HEK293 (cell line): ENCODE data around the gene NTNG1.

ENCODE experiments used
- GLI4 ChIP-seq: fragments of 450-650 bp; formaldehyde crosslinking; IDR thresholded peaks from 2 replicates; pipeline ENCODE4 v1.5.1; 2016; ENCODE audit warnings: missing biosample characterization, missing genetic modification characterization
- RBAK ChIP-seq: fragments of 450-650 bp; formaldehyde crosslinking; IDR thresholded peaks from 2 replicates; pipeline ENCODE4 v1.5.1; 2016; ENCODE audit warnings: missing biosample characterization, missing genetic modification characterization
- YY1 ChIP-seq: fragments of 450-650 bp; formaldehyde crosslinking; IDR thresholded peaks from 2 replicates; pipeline ENCODE4 v1.5.1; 2018; ENCODE audit warnings: missing biosample characterization, missing genetic modification characterization
- ZNF121 ChIP-seq: fragments of 450-650 bp; formaldehyde crosslinking; IDR thresholded peaks from 2 replicates; pipeline ENCODE4 v1.5.1; 2016; ENCODE audit warnings: missing biosample characterization, missing genetic modification characterization
- ZNF146 ChIP-seq: fragments of 450-650 bp; formaldehyde crosslinking; IDR thresholded peaks from 2 replicates; pipeline ENCODE4 v1.5.1; 2016; ENCODE audit warnings: missing biosample characterization, missing genetic modification characterization
- ZNF416 ChIP-seq: fragments of 450-650 bp; formaldehyde crosslinking; IDR thresholded peaks from 2 replicates; pipeline ENCODE4 v1.5.1; 2016; ENCODE audit warnings: missing biosample characterization, missing genetic modification characterization
- ZNF664 ChIP-seq: fragments of 450-650 bp; formaldehyde crosslinking; IDR thresholded peaks from 2 replicates; pipeline ENCODE4 v1.5.1; 2016; ENCODE audit warnings: missing biosample characterization, missing genetic modification characterization
- TF ChIP-seq, protein P1 (sequence below): fragments of 450-650 bp; formaldehyde crosslinking; IDR thresholded peaks from 2 replicates; pipeline ENCODE4 v1.5.1; 2016; ENCODE audit warnings: missing biosample characterization, missing genetic modification characterization
- TF ChIP-seq, protein P2 (sequence below): fragments of 450-650 bp; formaldehyde crosslinking; optimal IDR thresholded peaks from 2 replicates; pipeline ENCODE3; 2016; ENCODE audit warnings: missing biosample characterization, mild to moderate bottlenecking, missing genetic modification characterization

GRCh38 chr1:107232426-107232825 lies 91.6 kb downstream of the NTNG1 start:
- TF ChIP-seq GLI4 (no peak), YY1 (tag by site-specific recombination) (no peak), ZNF416 (tag by site-specific recombination) (no peak), RBAK (no peak), ZNF146 (tag by site-specific recombination) (no peak), ZNF121 (no peak), ZNF664 (tag by site-specific recombination) (no peak)
- TF ChIP-seq, protein P1, sequence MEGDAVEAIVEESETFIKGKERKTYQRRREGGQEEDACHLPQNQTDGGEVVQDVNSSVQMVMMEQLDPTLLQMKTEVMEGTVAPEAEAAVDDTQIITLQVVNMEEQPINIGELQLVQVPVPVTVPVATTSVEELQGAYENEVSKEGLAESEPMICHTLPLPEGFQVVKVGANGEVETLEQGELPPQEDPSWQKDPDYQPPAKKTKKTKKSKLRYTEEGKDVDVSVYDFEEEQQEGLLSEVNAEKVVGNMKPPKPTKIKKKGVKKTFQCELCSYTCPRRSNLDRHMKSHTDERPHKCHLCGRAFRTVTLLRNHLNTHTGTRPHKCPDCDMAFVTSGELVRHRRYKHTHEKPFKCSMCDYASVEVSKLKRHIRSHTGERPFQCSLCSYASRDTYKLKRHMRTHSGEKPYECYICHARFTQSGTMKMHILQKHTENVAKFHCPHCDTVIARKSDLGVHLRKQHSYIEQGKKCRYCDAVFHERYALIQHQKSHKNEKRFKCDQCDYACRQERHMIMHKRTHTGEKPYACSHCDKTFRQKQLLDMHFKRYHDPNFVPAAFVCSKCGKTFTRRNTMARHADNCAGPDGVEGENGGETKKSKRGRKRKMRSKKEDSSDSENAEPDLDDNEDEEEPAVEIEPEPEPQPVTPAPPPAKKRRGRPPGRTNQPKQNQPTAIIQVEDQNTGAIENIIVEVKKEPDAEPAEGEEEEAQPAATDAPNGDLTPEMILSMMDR (tag by site-specific recombination) = no peak
- TF ChIP-seq, protein P2, sequence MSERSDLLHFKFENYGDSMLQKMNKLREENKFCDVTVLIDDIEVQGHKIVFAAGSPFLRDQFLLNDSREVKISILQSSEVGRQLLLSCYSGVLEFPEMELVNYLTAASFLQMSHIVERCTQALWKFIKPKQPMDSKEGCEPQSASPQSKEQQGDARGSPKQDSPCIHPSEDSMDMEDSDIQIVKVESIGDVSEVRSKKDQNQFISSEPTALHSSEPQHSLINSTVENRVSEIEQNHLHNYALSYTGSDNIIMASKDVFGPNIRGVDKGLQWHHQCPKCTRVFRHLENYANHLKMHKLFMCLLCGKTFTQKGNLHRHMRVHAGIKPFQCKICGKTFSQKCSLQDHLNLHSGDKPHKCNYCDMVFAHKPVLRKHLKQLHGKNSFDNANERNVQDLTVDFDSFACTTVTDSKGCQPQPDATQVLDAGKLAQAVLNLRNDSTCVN (tag by site-specific recombination) = no peak
